Neural cell (in vitro differentiated cells): ENCODE results near the gene GATC.

ENCODE experiments used
- CTCF ChIP-seq: fragments of 450-650 bp; IDR thresholded peaks from 2 replicates; pipeline ENCODE4 v1.5.1; 2014; ENCODE audit warnings: antibody characterized with exemption, mild to moderate bottlenecking, moderate library complexity; ENCODE audit not compliant: poor library complexity, severe bottlenecking
- EZH2 ChIP-seq: fragments of 200-600, 300-800 bp; shearing (Covaris generic), sonication (generic); IDR thresholded peaks from 2 replicates; pipeline ENCODE4 v1.6.1; 2014; ENCODE audit warnings: antibody characterized with exemption, low read length, borderline replicate concordance, mild to moderate bottlenecking; ENCODE audit not compliant: insufficient read depth, poor library complexity, severe bottlenecking
- REST ChIP-seq: IDR thresholded peaks from 2 replicates; pipeline ENCODE4 v1.6.1; 2012; ENCODE audit warnings: borderline replicate concordance
- TAF1 ChIP-seq: IDR thresholded peaks from 2 replicates; pipeline ENCODE4 v1.6.1; 2012; ENCODE audit warnings: low read depth

GRCh38 chr12:120483621-120484020 lies 37.4 kb downstream of the GATC start:
- TF ChIP-seq CTCF (no peak), REST (no peak), EZH2 (no peak), TAF1 (no peak)
